ENCODE results near the gene PCBP2.
"Not testable (repeated sequence)": the region's sequence is repeated elsewhere in the genome, so short reads cannot be mapped to it uniquely, and the experiment has no call there.

The PCBP2 gene

DNA sequence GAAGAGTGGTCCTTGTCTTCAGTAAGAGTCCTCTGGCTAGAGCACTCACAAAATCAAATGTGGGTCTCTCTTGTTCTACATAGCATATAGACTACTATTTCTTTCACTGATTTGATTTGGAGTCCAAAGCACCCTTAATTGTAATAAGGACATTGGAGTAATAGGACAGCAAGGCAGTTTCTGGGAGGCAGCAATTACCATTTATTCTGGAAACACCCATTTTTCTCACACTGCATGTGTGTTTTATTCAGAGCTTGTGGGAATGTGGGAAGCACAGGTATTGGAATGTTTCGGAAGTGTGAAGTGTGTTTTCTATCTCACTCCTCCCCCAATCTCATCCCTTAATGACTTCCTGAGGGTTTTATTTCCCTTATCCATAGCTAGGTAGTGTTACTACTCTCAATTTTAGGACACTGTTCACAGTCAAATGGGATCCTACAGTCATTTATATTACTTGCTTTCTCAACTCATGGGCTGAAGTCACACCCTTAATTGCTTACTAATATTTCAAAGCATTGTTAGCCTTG is 20.2 kb downstream of the PCBP2 start:
- no peak for DNase-seq (ENCODE audit: low read depth in 2 of 2)

DNA sequence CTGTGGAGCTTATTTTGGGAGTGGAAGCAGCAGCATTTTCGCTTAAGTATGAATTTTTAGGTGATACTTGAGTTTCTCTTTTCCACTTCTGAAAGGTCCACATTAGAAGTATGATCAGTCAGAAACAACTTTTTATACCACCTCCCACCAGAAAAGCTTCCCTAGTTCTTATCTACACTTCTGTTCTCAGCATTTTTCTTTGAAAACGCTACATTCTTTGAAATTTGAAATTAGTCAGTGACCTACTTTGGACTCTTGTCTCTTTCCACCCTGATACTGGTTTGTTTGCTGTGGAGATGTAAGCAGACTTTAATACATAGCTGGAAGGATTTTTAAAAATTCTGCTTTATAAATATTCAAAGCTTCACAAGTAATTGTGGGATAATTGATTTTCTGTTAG is 22.2 kb downstream of the PCBP2 start:
- DNase-seq (ENCODE audit: low read depth in 2 of 2) = no peak

DNA sequence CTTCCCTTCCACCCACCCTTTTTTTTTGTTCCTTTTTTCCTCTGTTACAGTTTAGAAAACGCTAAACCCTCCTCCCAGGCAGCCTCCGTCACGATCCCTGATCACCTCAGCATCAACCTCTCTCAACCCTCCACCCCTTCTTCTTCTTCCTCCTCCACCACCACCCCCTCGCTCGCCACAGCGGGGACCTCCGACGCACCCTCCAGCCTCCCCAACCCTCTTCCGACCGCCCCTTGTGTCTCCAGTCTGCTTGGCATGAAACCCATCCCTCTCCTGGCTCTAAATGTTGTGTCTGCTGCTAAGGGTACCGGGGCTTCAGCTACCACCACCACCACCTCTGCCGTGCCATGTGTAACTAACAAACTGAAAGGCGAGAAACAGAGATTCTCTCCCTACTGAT is 22.9 kb downstream of the PCBP2 start:
- no peak for DNase-seq (ENCODE audit: low read depth in 2 of 2)

DNA sequence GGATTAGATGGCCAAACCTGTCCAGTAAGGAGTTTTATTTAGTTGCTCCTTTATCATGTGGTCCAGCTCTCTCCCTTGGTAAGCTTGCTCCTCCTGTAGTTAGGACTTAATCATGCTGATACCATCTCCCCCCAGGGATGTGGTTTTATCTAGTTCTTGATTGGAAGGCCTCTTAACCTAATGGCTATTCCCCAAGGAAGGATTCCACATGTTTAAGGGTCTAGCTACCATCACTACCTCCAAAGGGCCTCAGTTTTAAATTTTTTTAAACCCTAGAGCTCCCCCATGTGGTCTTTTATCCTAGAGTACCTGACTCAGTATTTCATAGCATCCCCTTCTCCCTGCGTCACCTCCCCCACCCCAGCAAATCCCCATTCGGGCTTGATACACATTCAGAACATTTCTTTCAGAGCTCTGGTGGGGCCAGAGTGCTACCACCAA is 24.9 kb downstream of the PCBP2 start:
- no peak for DNase-seq (ENCODE audit: low read depth in 2 of 2)

DNA sequence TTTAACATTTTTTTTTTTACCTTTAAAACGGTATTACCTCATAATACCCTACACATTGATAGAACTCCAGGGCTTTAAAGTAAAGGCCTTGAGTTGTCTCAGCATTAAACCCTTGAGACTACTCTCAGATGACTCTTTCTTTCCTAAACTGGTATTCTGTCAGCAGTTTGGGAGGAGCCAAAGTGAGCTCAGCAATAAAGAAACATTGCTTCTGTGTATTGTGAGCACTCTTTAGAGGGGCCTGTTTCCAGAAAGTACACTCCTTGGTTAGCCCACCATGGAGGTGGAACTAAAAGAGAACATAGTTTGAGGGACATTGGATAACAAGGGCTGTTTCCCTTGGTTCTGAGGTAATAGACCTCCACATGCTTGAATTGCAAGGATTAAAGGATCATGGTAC is 27.0 kb downstream of the PCBP2 start:
- no peak for DNase-seq (ENCODE audit: low read depth in 2 of 2)

DNA sequence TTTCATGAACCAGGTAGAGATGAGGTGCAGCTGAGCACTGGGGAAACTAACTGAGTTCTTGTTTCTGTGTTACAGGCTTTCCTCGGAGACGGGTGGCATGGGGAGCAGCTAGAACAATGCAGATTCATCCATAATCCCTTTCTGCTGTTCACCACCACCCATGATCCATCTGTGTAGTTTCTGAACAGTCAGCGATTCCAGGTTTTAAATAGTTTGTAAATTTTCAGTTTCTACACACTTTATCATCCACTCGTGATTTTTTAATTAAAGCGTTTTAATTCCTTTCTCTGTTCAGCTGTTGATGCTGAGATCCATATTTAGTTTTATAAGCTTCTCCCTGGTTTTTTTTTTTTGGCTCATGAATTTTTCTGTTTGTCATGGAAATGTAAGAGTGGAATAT is 27.4 kb downstream of the PCBP2 start:
- no peak for DNase-seq (ENCODE audit: low read depth in 2 of 2)

DNA sequence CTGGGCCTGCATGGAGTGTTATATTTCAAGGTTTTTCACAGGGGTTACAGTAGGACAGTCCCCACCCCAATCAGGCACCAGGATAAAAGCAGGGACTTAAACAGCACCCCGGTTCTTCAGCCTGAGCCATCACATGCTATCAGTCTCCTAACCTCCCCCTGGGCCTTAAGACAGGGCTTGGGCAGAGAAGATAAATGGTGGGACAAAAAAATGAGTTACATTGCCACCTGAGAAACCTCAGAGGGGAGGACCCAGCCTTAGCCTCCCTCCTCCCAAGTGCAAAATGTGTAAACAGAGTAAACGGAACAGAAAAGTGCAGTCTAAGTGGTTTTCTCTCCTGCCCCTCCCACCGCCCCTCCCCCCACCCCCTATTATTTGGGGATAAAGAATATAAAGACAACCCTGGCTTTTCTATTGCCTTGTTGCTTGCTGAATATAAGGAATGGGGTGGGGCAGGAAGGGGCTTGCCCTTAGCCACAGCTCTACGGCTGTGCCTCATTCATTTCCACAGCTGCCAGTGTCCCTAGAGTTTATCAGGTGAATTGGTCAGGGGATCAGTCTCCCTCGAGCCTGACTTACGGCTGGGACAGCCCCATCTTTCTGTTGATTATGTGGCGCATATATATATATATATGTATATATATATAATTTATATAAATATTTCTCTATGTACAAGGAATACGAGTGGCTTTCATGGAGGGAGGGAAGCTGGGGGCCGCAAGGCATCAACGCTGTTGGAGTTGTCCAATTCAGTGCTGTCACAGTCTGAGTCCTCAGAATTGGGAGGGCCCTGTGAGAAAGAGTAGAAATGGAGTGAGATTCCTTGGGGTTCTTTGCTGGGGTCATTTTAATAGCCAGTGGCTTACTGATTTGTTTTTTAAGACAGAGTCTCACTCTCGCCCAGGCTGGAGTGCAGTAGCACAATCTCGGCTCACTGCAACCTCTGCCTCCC is 28.9 kb downstream of the PCBP2 start:
- DNase-seq (ENCODE audit: low read depth in 2 of 2) = no peak

DNA sequence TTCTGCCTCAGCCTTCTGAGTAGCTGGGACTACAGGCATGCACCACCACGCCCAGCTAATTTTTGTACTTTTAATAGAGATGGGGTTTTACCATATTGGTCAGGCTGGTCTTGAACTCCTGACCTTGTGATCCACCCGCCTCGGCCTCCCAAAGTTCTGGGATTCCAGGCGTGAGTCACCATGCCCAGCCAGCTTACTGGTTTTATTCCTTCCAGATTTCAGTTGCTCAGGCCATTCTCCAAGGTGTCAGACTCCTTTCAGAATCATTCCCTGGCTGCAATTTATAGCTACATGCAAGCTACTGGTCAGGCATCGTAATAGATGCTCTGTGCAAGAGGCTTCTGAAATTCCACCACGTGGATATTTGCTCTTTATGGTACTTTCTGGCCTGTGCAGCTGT is 29.6 kb downstream of the PCBP2 start:
- not testable (repeated sequence) for DNase-seq (ENCODE audit: low read depth in 2 of 2)

DNA sequence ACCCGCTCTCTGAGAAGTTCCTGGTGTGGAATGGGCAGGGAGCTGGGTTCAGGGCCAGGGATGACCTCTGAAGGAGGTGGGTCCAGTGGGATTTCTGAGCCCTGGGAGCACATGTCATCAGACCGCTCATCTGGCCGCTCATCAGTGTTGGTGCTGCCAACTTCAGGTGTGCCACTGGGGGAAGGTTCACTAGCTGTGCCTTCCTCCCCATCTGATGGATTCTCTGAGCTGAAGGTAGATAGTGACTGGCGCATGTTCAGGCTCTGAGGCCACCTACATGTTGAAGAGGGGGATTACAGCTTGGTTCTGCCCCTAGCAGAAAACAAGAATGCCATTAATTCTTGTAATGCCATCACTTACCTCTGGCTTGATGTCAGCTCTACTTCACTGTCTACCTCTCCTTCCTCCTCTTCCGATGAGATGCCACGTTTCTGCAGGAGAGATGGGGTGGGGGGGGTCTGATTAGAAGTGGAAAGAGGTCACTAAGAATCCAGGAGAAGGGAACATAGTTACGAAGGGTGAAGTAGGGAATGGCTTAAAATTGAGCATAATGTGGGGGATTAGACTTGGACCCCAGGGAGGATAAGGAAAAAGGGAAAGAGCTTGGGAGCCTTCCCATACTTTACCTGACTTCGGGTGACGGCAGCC is 30.2 kb downstream of the PCBP2 start:
- no peak for DNase-seq (ENCODE audit: low read depth in 2 of 2)

DNA sequence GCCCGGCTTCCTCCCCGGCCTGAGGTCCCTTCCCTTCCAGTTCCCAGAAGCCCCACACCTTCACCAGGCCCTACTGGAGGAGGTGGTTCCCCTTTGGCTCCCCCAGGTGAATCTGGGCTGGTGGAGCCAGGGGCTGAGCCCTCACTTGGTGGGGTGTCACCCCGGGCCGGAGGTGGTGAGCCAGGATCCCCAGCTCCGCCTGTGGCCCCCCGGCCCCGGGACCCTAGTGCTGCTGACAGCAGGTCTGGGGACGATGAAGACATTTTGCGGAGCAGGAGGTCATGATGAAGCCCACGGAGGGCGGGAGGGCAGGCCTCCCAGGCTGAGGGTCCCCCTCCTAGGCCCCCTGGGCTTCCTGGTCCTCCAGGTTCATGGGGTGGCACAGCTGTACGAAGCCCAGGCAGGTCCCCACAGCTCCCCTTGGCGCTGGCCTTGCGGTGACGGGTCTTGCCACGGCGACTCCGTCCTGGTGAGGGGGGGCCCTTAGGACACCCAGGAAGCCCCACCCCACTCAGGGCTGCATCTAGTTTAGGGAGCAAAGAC is 30.8 kb downstream of the PCBP2 start:
- DNase-seq (ENCODE audit: low read depth in 2 of 2) = no peak

DNA sequence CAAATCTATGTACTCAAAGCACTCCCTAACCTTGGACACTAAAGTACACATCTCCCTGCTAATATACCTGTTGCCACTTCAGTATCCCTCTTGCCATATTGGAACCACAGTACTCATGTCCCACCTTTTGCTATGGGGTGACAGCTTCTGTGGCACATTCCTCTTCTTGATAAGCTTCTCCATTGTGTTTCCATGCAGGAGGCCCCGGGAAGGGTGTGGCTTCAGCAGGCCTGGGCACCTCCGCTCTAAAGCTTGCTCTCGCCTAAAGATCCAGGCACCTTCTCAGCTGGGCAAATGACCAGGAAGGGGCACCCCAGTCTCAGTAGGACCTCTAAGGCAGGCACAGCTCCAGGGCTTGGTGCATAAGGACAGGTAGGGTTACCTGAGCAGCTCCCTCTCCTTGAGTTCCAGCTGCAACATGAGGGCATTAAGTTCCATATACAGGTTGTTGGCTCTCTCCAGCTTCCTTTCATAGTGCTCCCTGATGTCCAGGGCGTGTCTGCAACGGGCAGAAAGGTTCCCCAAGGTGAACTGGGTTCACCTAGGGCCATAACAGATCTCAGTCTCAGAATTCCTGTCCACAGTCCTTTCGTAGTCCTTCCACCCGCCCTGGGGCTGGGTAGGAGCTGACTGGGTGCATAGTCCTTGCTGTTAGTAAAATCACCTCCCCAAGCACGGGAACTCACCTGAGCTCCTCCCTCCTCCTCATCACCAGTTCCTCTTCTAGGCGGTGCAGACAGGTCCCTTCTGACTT is 31.5 kb downstream of the PCBP2 start:
- DNase-seq (ENCODE audit: low read depth in 2 of 2) = no peak

DNA sequence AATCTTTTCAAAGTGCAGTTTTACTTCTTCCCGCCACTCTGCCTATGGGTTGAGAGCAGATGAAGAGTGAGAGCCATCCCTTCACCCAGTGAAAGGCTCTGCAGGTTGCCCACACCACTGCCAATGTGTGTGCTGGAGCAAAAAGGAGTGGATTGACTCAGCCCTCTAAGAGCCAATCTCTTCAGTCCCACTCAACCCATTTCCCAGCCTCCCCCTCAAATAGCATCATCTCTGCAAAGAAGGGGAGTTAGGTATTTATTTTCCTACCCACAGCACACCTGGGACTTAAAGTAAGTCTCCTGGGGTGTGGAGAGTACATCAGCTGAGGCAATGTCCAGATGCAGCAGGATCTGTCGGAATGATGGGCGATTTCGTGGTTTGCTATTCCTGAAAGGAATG is 32.1 kb downstream of the PCBP2 start:
- no peak for DNase-seq (ENCODE audit: low read depth in 2 of 2)

DNA sequence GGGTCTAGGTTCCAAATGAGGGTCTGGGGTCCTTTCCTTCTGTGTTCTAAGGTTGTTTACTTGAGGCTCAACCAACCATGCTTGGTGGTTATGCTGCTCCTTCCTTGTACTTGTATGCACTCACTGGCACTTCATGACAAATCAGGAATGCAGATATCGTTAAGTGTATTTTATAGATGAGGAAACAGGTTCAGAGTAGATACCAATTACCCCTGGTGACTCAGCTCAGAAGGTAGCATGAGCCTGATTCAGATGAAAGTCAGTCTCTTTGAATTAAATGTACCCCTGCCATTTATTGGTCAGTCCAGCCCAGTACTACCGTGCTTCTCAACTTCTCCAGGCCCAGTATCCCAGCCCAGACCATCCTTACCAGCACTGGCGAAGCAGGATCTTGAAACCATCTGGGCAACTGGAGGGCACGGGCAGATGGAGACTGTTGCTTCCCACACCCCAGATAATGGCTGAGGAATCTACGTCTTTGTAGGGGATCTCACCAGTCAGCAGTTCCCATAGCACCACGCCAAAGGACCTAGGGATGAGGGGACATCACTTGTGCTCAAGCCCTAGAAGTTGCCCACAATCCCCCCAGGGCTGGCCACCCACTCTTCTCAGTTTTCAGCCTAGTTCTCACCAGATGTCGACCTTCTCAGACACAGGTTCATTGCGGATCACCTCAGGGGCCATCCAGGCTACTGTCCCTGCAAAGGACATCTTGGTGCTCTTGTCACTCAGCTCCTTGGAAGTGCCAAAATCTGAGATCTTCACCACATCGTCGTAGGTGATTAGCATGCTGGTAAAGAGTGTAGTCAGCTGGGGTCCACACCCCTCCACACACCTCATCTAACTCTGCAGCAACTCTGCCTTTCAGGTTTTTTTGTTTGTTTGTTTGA is 33.0 kb downstream of the PCBP2 start:
- no peak for DNase-seq (ENCODE audit: low read depth in 2 of 2)

DNA sequence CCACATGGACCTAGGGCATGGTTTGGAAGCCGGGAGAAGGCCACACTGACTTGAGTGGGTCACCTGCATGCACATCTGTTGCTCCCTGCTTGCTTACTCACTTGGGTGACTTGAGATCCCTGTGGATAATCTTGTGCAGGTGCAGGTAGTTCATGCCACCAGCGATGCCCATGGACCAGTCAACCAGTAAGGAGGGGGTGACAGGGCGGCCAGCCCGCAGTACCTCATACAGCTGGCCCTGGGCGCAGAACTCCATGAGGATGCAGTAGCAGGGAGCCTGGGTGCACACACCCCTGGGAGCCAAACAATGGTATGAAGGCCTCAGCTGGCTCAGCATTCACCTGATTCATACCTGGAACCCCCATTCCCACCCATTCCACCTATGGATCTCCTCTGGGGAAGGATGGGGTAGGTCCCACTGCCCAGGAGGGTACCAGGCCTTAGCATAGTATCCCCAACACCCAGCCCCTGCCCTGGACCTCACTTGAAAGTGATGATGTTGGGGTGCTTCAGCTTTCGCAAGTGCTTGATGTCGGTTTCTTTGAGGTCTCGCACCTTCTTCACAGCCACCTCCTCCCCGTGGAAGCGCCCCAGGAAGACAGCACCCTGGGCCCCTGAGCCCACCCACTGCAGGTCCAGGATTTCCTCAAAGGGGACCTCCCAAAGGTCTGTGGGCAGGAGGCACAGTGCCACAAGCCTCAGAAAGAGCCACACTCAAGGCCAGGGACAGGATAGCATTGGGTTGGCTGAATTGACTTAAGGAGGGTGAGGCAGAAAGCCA is 34.2 kb downstream of the PCBP2 start:
- no peak for DNase-seq (ENCODE audit: low read depth in 2 of 2)

DNA sequence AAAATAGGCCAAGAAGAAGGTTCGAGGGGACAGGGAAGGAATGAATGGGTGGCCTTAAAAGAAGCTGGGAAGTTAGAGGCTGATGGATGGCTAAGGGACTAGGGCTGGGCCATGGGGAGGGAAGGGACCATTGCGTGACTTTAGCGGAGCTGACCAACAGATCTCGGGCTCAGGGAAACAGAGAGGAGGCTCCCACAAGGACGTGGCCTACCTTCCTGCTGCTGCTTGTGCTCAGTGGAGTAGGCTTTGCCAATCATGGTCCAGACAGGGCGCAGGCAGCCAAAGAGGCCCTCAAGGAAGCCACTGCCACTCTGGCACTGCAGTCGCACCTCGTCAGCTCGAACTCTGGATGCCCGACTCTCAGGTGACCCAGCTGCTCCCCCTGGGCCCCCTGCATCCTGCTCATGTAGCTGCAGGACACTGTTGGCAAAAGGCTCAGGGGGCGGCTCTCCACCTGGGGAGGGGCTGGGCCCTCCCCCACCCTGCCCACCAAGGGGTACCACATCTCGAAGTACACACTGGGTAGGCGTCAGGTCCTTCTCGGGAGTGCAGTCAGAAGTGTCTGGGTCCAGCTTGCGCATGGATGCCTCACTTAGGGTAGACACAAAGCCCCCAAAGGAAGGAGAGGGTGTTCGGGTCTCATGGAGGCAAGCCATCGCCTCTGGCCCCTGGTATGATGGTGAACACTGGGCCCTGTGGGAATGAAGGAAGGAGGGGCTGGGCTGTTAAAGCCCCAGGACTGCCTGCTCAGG is 35.0 kb downstream of the PCBP2 start:
- DNase-seq (ENCODE audit: low read depth in 2 of 2) = no peak

DNA sequence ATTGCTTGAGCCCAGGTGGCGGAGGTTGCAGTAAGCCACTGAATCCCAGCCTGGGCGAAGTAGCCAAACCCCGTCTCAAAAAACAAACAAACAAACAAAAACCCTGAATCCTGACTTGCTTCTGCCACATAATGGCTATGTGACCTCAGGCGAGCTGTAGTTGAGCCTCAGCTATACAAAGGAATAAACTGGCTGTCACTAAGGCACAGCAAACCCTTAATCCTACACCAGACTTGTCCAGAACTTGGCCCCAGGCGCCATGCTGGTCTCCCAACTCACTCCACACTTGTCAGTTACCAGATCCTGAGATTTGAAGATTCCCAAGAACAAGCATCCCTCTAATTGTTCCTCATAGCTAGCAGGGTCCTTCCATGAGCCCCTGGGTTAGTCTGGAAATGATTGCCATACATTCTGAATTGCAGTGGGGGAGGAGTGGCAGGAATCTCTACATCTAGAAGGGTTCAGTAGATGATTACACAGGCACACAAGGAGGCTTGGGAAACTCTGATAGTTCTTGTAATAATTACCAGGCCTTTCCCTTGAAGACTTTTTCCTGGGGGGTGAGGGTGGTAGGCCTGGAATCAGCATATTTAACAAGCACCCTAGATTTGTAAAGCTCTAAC is 37.5 kb downstream of the PCBP2 start:
- DNase-seq (ENCODE audit: low read depth in 2 of 2) = no peak

DNA sequence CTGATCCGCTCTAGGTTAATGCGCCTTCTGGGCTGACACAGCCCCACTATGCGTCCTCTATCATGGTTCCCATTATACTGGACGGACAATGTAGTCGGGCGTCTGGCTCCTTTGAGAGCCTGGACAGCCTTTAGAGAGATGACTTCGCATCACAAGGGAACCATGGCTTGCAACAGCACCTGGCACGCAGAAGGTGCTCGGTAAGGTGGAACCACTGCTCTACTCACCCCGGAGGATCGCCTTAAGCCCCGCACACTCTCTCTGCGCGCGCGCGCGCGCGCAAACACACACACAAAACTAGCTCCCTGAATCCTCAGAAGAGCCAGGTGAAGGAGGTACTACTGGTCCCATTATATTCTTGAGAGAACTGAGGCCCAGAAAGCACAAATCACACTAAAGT is 40.3 kb downstream of the PCBP2 start:
- no peak for DNase-seq (ENCODE audit: low read depth in 2 of 2)

DNA sequence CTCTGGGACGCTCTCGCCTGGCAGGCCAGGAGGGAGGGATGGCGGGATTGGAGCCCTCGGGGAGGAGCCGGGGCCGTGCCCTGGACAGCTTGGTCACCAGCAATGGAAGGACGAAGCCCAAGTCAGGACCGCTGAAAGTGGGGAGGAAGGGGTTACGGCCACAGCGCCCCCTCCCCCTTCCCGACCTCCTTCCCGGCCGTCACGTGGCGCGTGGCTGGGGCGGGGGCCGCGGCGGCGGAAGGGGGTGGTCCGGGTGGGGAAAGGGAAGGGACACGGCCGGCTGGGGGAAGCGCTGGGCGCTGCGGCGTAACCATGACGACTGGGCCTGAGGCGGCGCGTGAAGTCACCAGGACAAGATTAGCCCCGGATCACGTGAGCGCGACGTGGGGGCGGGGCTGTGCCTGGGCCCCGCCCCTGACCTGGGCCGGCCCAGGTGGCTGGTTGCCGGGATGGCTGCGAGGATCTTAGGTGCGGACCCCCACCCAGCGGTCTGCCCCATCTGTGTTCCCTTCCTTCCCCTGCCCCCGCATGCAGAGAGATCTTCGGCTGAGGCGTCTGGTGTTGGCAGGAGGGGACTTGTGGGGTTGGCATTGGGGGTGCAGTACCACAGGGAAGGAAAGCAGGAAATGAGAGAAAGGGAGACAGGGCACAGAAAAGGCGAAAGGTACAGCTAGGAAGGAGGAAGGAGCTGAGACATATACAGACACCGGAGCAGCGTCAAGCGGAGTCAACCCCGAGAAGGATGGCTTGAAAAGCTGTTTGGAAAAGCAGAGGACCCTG is 41.1 kb downstream of the PCBP2 start:
- DNase-seq (ENCODE audit: low read depth in 2 of 2) = peak; percentile 78 to 80

Data from stimulated activated CD4-positive, alpha-beta T cell treated with anti-CD3 and anti-CD28 coated beads, Interleukin-4, amount 100 ng/mL, for 48 hours (primary cell).